Measurements from ENCODE around the gene KIAA1958. TPM values are rescaled to one million over a fixed set of nuclear protein-coding genes. Genes with fewer than 3 reads are reported as not detected.

Gene KIAA1958
- total RNA-seq, 4 donors from 2014 or later, result 2.0 to 6.0 (median 4.8) TPM

DNA sequence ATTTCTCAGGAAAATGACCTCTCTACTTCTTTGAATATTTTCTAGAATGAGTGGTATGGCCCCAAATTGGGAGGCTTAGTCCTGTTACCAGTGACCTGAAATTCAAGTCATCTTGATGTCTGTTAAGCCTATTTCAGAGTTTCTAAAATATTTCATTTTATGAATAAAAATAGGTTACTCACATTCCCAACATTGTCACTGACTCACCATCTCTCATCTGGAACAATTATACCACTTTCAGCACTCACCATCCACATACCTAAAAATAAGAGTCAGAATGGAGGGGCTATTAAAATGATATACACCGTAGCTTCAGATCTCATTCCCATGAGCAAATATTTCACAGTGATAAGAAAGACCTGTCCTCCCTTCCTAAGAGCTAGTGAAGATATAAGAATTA, 71.8 kb downstream of the KIAA1958 start:
- TF ChIP-seq, protein P1, sequence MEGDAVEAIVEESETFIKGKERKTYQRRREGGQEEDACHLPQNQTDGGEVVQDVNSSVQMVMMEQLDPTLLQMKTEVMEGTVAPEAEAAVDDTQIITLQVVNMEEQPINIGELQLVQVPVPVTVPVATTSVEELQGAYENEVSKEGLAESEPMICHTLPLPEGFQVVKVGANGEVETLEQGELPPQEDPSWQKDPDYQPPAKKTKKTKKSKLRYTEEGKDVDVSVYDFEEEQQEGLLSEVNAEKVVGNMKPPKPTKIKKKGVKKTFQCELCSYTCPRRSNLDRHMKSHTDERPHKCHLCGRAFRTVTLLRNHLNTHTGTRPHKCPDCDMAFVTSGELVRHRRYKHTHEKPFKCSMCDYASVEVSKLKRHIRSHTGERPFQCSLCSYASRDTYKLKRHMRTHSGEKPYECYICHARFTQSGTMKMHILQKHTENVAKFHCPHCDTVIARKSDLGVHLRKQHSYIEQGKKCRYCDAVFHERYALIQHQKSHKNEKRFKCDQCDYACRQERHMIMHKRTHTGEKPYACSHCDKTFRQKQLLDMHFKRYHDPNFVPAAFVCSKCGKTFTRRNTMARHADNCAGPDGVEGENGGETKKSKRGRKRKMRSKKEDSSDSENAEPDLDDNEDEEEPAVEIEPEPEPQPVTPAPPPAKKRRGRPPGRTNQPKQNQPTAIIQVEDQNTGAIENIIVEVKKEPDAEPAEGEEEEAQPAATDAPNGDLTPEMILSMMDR (IDR thresholded peaks at IDR 0.05), result no peak
- ATAC-seq (ENCODE audit: low FRiP score) (no peak), DNase-seq (ENCODE audit: low spot score) (no peak)

DNA sequence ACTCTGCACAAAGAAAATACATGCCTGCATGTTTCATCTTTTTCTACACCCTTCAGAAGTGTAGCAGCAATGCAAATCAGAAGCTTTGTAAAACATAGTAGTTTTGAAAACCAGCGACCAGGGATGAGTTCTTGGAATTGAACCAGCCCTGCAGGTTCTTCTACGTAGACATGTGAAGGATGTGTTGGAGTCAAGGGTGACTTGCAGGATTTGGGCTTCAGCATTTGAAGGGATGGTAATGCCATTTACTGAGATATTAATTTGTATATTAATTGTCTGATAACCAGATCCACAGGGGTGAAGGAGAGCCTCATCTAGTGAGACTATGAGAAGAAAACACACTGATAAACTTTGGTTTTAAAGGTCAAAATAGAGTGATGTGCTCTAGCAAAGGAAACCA, 72.4 kb downstream of the KIAA1958 start:
- no peak for ATAC-seq (ENCODE audit: low FRiP score)
- no peak for DNase-seq (ENCODE audit: low spot score)
- TF ChIP-seq, protein P1 (IDR thresholded peaks at IDR 0.05), result no peak

DNA sequence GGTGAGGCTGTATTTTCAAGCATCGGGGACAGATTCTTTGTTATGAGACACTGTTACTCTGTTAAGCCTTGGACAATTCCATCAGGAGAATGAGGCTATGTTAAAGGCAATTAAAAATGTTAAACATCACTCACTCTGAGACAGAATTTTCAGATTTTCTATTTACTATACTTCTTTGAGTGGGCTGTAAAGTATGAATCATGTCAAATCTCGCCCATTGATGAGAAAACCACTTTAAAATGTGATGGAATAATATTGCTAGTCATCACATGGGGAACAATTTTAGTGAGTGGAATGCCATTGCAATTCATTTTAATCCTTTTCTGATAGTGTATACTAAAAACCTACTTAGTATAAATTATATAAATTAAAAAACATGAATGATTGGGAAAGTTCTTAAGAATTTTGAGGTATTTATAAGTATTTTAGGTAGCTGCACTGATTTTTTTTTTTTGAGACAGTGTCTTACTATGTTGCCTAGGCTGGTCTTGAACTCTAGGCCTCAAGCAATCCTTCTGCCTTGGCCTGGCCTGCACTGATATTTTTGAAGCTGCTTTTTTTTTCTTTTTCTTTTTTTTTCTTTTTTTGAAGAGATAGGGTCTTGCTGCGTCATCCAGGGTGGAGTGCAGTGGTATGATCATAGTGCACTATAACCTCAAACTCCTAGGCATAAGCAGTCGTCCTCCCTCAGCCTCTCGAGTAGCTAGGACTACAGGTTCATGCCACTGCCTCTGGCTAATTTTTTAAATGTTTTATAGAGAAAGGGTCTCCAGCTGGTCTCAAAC, 73.2 kb downstream of the KIAA1958 start:
- DNase-seq (ENCODE audit: low spot score) (no peak), ATAC-seq (ENCODE audit: low FRiP score) (no peak)
- TF ChIP-seq, protein P1 (IDR thresholded peaks at IDR 0.05), result no peak

DNA sequence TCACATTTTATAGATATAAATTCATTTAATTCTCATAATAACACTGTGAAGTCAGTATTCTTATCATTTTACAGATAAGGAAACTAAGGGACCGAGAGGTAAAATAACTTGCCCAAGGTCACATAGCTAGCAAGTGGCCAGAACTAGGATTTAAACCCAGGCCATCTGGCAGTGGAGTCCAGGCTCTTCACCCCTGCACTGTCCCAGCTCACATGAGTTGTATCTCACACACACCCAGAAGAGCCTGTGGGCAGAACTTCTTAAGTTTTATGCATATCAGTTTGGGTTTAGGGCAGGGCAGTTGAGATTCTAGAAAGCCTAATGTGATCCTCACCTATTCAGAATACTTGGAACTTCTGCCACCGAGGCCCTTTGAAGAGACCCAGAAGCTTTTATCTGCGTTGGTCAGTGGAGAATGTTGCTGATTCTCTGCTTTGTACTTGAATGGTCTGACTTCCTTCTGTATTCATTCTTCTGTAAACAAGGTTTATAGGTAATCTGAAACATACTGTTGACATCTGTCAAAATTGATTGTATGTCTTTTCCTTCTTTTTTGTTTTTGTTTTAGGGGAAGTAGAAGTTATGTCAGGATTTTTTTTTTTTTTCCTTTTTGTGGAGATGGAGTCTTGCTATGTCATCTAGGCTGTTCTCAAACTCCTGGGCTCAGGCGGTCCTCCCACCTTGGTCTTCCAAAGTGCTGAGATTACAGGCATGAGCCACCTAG, 75.8 kb downstream of the KIAA1958 start:
- TF ChIP-seq, protein P1 (IDR thresholded peaks at IDR 0.05), result no peak
- ATAC-seq (ENCODE audit: low FRiP score), result no peak
- DNase-seq (ENCODE audit: low spot score), result no peak

DNA sequence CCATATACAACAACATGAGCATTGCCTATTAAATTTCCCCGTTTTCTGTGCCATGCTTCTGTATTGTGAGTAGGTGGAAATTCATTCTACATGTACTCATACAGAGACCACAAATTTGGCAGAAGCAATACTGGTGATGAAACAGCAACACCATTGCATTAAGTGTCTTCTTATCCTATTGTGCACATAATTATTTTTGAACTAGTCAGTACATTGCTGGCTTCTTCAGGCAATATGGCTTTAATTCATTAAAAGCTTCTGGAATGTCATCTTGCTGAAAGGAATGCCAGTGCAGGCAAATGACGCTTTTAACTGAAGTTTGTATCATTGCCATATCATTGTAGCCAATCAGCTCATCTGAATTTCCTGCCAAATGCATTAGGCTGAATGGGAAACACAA, 82.6 kb downstream of the KIAA1958 start:
- DNase-seq (ENCODE audit: low spot score), result no peak
- no peak for ATAC-seq (ENCODE audit: low FRiP score)
- TF ChIP-seq, protein P1 (IDR thresholded peaks at IDR 0.05), result no peak

- ATAC-seq (ENCODE audit: low FRiP score) (no peak), DNase-seq (ENCODE audit: low spot score) (no peak)
- TF ChIP-seq, protein P1 (IDR thresholded peaks at IDR 0.05), result no peak
Observed at GRCh38 chr9:112570671-112571167, 84.1 kb downstream of the KIAA1958 start.

Measured in omental fat pad (tissue), 4 donors.